CD4-positive, alpha-beta T cell treated with Interleukin-15 for 1 hour (primary cell): ENCODE measurements around the gene ABCG1.
A peak's percentile ranks its signal among the peaks of the same experiment; 100 is the strongest.

Experiments used
- DNase-seq: peaks from one replicate; pipeline ENCODE4 v3.0.0-alpha.2; 2020

Gene ABCG1

DNA sequence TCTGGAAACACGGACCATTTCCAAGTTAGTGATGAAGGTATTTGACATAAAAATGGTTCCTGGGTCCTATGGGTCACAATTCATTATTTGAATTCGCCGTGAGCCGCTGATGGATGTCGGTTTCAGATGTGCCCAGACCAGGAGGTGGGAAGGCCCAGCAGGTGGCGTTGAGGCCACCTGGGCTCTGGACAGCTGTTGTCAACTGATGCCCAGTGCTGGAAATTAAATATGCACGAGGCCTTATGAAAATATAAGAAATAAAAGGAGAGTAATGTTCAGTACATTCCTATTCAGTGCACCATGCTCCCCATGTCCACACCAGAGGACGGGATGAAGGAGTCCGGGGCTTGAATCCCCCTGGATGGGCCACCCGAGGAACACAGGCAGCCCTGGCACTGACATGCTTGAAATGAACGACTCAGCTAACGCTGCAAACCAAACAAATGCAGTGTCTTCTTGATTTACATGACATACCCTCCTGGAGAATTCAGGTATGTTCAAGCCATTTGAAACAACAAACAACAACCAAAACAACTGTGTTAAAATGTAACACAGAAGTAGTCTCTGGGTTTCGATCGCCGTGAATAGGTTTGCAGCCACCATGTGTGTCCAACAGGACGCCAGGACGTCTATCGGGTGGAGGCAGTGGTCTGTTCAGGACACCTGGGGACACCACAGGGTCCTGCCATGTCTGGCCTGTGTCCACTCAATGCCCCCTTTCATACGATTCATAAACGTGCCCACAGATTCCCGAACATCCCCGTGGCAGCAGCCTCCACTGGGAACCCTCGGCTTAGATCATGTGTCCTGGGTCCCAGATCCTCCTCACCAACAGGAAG, 90.2 kb downstream of the ABCG1 start:
- no peak for DNase-seq

DNA sequence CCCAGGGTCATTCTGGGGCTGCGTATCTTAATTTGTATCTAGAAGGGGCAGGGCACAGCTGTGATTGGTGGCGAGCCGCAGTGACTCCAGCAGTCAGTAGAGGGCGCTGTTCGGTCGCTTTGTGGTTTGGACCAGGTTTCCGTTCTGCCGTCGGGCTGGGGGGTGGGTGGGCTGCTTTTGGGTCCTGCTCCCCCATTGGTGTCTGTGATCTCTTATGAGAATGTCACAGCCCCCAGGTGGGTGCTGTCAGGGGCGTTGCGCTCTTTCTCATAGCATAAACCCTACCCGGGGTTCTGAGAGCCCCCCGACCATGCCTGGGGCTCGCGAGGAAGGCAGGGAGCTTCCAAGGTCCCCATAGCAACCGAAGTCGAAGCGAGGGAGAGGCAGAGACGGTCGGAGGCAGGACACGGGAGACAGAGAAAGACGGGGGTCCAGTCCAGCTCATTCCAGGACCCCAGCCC, 90.8 kb downstream of the ABCG1 start:
- DNase-seq = peak; percentile 59

DNA sequence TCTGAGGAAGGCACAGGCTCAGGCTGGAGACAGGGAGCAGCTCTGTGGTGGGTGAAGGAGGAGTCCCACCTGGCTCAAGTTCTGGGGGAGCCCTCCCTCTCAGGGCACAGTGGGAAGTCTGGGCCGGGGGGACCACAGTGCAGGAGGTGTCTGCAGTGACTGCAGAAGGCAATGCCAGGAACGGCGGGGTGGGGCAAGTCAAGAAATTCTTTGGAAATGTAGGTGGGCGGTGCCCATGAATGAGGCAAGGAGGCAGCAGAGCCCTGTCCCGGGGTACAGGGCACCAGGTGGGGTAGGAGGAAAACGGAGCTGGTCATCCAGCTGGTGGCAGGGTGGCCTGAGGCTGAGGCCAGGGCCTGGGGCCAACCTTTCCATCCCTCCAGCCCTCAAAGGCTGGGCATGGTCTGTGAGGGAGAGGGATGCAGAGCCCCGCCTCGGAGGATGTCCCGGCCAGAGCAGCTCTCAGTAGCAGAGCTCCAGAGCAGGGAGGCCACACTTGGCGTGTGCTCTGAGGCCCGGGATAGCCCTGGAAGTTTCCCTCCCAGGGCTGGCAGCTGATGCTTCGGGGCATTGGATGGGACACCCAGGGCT, 91.6 kb downstream of the ABCG1 start:
- no peak for DNase-seq

DNA sequence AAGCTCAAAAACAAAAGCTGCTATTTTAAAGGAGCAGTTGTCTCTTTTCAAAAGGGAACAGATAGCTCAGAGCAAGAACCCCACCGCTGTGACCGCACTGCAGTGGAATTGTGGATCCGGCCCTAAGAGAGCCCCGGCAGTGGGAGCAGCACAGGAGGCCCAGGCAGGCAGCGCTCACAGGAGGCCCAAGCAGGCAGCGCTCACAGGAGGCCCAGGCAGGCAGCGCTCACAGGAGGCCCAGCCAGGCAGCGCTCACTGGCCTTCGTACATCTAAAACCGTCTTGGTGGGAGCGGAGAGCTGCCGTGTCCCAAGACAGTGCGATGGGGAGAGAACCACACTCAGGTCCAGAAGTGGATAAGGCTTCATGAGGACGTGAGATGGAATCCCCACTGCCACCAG, 92.2 kb downstream of the ABCG1 start:
- no peak for DNase-seq

DNA sequence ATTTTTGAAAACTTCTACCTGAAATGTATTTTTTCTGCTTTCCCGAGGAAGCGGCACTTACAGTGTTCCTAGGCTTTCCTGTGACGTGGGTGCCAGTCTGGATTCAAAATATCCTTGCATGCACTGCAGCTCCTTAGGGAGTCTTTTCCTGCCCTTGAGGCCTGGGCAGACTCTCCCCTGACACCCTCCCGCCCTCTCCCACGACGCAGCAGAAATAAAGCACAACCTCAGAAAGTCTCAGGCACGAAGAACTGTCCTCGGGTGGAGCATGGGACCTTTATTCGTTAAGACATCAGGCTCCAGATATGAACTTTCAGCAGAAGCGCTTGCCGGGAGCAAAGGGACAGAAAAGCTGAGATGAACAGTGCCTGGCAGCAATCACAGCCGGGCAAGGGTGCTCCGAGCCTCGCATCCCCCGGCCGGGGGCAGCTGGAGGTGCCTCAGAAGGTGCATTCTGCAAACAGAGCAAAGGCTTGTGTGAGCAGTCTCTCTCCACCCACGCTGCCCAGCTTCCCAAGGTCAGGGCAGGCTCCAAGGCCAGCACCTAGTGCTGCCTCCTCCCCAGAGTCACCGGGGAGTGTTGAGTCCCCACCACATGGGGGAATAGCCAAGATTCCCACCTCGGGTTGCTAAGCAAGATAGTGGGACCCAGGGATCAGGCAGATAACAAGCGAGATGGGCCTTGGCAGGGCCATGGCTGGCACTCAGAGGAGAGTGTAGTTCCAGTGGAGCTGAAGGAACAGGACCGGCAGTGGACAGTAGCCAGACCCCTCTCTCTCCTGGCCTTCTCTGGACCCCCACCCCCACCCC, 93.1 kb downstream of the ABCG1 start:
- no peak for DNase-seq

DNA sequence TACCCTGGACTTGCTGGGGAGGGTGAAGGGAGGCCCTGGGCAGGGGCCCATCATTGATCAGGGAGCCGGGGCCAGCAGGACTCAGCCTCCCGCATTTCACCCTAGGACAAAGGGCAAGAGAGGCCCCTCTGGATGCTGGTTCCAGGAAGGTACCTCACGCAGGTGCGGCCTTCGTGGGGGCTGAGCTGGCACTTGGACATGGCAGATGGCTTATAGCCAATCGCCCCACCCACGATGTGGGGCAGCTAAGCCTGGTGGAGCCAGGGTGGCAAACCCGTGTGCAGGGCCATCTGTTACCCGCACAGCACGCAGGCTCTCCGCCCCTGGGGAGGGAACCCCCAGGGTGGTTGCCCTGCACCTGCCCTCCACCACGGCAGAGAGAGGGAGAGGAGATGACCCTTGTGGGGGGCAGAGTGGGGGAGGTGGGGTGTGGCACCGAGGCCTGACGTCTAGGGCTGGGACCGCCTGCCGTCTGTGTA, 93.7 kb downstream of the ABCG1 start:
- no peak for DNase-seq

DNA sequence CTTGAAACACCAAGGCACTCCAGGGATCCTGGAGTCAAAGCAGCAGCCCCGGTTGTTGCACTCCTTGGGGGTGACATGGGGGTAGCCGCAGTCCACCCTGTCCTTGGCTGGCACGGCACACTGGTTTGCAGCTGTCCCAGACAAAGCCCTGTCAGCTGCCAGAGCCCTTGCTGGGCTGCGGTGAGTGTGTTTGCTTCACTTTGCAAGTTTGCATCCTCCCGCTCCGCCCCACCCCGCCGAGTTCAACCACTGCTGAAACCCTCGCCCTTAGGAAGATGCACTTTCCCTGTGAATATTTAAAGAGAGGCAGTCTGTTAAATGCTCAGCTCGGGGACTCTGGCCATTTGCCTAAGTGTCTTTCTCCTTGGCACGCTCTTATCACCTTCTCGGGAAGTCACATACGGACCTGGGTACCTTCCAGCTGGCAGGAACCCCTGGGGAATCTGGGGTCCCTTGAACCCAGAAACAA, 94.6 kb downstream of the ABCG1 start:
- DNase-seq = no peak

DNA sequence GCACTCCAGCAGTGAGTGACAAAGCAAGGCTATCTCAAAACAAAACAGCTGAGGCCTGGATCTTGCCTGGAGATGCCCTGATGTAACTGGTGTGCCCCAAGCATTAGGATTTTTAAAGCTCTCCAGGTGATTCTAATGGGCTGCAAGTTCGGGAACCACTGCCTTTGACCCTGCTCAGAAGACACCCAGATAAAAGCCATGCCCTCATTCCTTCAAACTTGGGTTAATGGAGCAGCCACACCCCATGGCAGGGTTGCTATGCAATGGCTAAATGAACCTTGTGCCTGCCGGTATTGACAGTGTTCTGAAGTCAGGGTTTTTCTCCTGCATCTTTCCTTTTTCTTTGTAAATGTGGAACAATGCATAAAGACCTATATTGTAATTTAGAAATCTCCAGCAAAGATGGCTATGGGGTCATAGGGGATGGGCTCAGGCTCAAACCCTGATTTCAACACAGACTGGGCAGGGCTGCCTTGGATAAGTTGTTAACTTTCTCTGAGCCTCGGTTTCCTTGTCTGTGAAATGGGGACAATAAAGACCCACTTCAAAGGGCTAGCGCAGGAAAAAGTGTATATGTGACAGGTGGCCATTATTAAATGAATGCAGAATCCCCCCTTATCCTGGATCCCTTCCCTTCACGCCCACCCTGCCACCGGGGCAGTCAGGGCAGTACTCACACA, 95.8 kb downstream of the ABCG1 start:
- DNase-seq = no peak

DNA sequence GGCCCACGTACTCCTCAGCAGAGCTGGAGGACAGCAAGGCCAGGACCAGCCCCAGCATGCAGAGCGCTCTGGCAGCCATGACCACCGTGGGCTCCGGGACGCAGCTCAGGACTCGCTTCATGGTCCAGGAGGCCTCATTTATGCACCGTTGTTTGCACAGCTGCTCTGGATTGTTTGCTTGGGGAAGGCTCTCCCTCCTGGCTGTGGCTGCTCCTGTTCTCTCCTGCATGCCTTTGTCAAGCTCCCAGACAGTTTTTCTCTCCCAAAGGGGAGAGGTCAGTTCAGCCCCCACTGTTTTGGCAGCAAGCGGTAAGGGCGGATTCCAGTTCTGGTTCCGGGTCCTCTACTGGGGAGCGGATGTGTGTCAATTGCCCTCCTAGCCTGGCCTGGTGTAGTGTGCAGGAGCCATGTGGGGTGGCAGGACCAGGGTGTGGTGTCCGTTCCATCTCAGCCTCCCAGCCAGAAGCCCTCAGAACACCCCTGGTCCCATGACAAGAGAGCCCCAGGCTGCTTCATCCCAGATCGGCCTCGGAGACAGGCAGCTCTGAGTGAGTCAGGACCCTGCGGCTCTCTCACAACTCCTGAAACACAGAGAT, 96.5 kb downstream of the ABCG1 start, which contains the start of gene TFF3:
TFF3 (minus strand) TSS at position 114 of the 596 bp plus-strand sequence; CDS start at position 79, 35 bp downstream.
- no peak for DNase-seq

DNA sequence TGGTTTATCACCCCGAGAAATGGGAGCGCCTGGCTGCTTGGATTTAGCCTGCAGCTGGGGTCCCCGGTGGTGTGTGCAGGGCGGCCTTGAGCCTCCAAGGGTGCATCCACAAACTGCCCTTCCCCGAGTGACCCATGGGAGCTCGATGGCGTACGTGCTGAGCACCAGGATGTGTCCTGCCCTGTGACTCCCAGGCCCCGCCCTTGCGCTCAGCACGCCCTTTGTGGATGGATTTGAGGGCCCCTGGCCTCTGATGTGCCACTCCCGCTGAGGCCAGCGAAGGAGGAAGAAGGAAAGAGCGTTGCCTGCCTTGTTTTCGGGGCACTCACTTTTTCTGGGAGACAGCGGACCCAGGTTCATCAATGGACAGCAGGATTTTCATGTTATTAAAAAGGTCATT, 98.0 kb downstream of the ABCG1 start:
- DNase-seq = no peak

DNA sequence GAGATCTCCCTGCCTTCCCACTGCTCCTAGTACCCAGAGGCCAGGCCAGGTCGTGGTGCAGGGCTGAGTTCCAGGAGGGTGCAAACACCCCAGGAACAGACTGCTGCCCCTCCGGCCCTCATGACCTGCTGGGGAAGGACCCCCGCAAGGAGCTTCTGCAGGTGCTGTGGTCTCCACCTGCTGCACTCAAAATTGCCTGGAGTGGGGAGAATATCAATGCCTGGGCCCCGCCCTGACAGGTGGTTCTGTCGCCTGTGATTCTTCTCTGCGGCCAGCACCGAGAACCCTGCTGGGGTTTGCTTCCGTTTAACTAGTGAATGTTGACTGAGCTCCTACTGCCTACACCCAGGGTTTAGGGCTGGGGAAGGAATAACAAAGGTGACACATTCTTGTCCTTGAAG, 98.4 kb downstream of the ABCG1 start:
- DNase-seq = no peak

DNA sequence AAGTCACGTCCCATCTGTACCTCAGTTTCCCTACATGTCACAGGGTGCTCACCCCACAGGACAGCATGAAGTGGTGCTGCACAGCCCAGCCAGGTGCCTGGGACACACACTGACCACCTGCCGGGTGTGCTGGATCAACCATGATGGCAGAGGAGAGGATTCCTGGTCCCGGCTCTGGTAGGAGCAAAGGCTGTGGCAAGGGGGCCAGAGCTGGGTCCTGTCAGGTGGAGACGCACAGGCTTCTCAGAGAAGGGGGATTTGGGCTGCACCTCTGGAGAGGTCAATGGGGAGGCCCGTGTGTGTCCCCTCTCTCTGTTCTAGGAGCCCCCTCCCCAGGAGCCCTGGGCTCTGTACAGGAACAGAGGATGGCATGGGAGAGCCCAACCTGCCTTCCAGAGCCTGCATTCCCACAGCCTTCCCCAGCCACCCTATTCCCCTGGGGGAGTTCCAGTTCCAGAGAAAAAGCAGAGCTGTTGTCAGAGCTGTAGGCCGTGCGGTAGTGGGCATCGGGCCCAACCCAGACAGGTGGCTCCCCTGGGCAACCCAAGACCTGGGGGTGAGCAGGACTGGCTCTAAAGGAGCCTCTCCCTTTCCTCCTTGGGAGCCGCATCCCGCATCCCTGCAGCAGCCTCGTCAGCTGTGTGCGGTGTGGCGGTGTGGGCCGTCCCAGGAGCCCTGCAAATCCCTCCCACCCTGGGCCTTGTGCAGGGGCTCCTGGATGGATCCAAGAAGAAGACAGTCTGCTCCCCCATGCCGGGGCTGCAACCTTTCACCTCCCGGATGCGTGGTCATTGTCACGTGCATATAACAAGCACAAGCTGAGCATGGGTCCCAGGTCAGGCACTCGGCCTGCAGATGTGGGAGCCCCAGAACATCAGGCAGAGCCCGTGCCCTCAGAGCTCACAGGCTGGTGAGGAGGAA, 99.1 kb downstream of the ABCG1 start:
- no peak for DNase-seq

DNA sequence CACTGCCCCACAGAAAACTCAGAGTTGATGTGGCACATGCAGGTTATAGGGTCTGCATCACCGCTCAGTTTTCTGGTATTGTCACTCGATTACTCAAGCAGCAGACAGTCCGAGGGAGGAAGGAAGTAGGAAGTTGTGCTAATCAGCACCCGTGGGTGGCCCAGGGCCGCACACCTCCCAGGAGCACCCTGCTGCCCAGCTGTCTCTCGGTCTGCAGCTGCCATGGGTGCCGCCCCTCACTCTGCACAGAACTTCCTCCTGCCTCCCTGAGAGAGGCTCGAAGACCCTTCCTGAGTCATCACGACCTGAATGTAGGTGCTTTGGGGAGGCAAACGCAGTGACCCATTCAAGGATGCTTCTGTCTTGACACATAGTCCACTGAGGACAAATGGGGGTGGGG, 100.4 kb downstream of the ABCG1 start:
- DNase-seq = no peak

DNA sequence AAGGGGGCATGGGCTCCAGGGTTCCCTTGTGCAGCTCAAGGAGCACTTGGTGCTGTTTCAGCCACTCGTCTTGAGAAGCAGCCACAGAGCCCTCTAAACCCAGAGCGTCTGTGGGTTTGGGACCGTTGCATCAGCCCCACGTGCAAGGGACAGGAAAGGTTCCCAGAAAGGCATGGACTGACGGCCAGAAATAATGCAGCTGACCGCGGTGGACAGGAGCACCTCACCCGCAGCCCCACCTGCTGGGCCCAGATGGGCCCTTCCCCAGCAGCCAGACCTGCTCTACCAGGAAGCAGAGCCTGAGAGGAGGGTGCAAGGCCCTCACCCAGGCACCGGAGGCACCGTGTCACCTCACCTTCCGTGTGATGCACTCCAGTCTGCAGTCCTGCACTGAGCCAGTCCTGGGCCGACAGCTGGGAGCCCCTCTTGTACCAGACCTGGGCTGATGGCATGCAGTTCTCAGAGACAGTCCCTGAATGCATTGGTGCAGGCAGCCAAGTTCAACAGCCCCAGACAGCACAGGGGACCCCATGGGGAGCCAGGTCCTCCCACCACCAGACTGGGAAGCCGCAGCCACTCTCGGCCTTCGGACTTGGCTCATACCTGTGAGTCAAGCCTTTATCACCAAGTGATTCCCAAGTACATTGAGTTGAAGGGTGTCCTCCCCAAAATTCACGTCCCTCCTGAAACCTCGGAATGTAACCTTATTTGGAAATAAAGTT, 101.1 kb downstream of the ABCG1 start:
- DNase-seq = no peak

DNA sequence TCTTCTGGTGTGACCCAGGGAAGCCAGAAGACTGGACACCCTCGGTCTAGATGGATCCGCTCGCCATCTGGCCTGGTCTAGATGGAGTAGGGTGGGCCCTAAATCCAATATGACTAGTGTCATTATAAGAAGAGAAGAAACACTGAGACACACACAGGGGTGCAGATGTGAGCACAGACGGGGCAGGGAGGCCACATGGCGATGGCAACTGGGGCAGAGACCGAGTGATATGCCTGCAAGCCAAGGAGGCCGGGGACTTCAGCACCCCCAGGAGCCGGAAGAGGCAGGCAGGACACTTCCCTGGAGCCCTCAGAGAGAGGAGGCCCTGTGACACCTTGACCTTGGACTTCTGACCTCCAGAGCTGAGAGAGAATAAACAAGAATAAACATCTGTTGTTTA, 101.9 kb downstream of the ABCG1 start:
- DNase-seq = no peak

DNA sequence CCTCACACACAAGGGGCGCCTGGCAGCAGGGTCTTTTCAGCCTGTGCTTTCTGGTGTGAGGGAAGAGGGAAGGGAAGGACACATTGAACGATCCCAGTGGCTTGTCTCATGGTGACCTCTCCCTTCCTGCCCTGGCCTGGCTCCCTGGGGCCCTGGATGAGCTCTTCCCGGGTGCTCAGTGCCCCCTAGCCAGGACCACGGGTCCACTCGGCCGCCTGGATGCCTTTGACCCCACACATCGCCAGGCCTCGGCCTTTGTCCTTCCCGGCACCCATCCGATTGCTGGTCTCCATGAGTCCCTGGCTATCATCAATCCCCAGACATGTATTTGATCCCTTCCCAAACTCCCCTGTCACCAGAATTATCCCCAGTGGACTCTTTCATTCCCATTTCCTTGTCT, 102.3 kb downstream of the ABCG1 start:
- DNase-seq = no peak

DNA sequence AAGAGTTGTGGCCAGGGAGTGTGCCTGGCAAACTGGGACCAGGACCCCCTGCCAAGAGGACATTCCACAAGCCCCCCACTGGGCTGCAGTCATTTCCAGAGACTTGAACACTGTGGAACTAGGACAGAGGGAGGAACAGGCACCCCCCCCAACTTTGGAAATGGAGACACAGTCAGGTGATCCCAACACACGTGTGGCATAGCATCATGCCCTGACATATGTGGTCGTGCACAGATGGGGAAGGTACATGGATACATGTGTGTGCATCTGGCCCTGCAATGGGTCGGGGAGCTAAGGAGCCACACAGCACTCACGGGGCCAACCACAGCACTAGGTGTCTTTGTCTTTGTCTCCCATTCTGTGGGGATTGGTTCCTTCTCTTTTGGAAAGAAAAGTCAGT, 102.9 kb downstream of the ABCG1 start:
- DNase-seq = no peak

DNA sequence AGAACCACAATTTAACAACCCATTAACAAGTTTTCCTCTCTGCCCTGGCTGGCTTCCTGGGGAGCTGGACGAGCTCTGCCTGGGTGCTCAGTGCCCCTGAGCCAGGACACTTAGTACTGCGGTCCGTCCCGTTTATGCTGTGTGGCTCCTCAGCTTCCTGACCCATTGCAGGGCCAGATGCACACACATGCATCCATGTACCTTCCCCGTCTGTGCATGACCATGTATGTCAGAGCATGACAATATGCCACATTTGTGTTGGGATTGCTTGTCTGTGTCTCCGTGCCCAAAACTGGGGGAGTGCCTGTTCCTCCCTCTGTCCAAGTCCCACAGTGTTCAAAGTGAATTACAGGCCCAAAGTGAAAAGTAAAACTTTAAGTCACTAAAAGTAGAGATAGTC, 106.0 kb downstream of the ABCG1 start:
- DNase-seq = no peak

DNA sequence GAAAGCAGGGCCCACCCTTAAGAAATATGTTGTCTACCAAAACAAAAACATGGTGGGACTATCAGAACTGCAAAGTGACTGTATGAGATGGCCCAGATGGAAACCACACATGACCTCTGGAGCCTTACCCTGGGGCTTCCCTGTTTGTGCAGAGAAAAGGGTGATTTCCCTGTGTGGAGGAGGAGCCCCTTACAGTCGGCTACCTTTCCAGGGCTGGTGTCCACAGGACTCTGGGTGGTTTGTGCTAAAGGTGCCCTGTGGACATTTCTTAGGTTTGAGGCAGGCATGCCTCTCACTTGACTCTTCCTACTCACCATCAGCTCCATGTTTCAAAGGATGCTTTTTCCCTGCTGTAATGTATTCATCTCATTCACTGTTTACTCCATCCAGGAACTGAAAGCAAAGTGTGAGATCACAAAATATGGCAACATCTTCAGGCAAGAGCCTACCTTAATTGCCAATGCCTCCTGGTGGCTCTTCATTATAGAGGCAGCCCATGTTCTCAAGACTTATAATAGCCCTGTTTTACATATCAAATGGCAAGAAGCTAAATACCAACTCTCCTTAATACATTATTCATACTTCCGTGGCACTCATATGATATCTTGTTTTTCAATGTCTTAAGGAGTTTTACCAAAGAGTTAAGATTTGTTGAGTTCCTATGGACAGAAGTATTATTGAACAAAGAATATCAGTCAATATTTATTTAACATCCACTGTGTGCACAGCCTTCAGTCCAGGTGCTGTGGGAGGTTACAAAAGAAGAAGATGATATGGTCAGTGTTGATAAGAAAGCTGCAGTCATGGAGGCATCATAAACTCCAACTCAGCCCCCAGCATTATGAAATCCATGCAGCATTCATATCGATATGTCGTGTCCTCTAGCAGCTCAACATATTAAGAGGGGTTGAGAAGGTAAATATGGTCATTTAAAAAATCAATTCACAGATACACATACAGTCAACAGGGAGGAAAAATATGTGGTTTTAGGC, 111.7 kb downstream of the ABCG1 start:
- DNase-seq = no peak
